IMR-90 (cell line): ENCODE measurements around the gene CLTCL1. TPM values are rescaled to one million over a fixed set of nuclear protein-coding genes. Genes with fewer than 3 reads are reported as not detected.

ENCODE experiments used
- ATAC-seq: fragments of 200-7000 bp; cut with Tn5 transposase; 2 replicates; pipeline ENCODE4 v1.9.1; 2020; ENCODE audit warnings: low read depth, mild to moderate bottlenecking, moderate library complexity
- BruUV-seq: library from RNA; stranded (reverse); fragments of 400-500 nt; replicated peaks from 2 replicates; lab custom pipeline; 2021; lab: Mats Ljungman, UMichigan
- CTCF ChIA-PET: fragments of 300-600 bp; formaldehyde crosslinking; extraction: SDS; loops from one replicate; lab custom pipeline; 2021; ENCODE audit warnings: antibody characterized with exemption; lab: Yijun Ruan, JAX
- POLR2A ChIA-PET: fragments of 300-600 bp; sonication (Branson Sonifier 250); formaldehyde crosslinking; loops from one replicate; lab custom pipeline; 2022; ENCODE audit warnings: antibody characterized with exemption; ENCODE audit not compliant: unreplicated experiment; lab: Charles Lee
- DNase-seq: peaks from one replicate; pipeline ENCODE4 v3.0.0; 2013
- H2AFZ ChIP-seq: replicated peaks from 2 replicates; pipeline ENCODE3; 2013; ENCODE audit warnings: low read length, mild to moderate bottlenecking; ENCODE audit not compliant: poor library complexity
- H2AK5ac ChIP-seq: 2 replicates; pipeline ENCODE4 v1.6.1; 2013; ENCODE audit warnings: low read depth, low read length, inconsistent platforms
- H2AK9ac ChIP-seq: replicated peaks from 2 replicates; pipeline ENCODE3; 2013; ENCODE audit warnings: mild to moderate bottlenecking, low read depth, low read length, moderate library complexity; ENCODE audit not compliant: poor library complexity
- H2BK120ac ChIP-seq: 2 replicates; pipeline ENCODE4 v1.6.1; 2013; ENCODE audit warnings: low read depth, low read length, inconsistent platforms
- H2BK15ac ChIP-seq: 3 replicates; pipeline ENCODE4 v1.6.1; 2013; ENCODE audit warnings: low read depth, low read length, inconsistent platforms
- H2BK20ac ChIP-seq: 2 replicates; pipeline ENCODE4 v1.6.1; 2013; ENCODE audit warnings: low read depth, mild to moderate bottlenecking, inconsistent platforms, low read length, moderate library complexity
- H2BK5ac ChIP-seq: 2 replicates; pipeline ENCODE4 v1.6.1; 2013; ENCODE audit warnings: mild to moderate bottlenecking, low read depth, low read length, inconsistent platforms; ENCODE audit not compliant: poor library complexity, severe bottlenecking
- H3K14ac ChIP-seq: replicated peaks from 2 replicates; pipeline ENCODE4 v1.6.1; 2013; ENCODE audit warnings: low read depth, low read length, inconsistent platforms
- H3K18ac ChIP-seq: 2 replicates; pipeline ENCODE4 v1.6.1; 2013; ENCODE audit warnings: low read depth, low read length, control low read depth
- H3K23ac ChIP-seq: 2 replicates; pipeline ENCODE4 v1.6.1; 2013; ENCODE audit warnings: low read depth, low read length, inconsistent platforms
- H3K27ac ChIP-seq: 2 replicates; pipeline ENCODE4 v1.5.1; 2013; ENCODE audit warnings: mild to moderate bottlenecking, control low read depth, low read length; ENCODE audit not compliant: insufficient read depth
- H3K27me3 ChIP-seq: 2 replicates; pipeline ENCODE4 v1.6.1; 2013; ENCODE audit warnings: low read length; ENCODE audit not compliant: control insufficient read depth, insufficient read depth
- H3K36me3 ChIP-seq: 2 replicates; pipeline ENCODE4 v1.6.1; 2013; ENCODE audit warnings: low read length, mixed read lengths; ENCODE audit not compliant: control insufficient read depth, insufficient read depth
- H3K4ac ChIP-seq: 2 replicates; pipeline ENCODE4 v1.6.1; 2013; ENCODE audit warnings: low read depth, low read length, inconsistent platforms
- H3K4me1 ChIP-seq: 2 replicates; pipeline ENCODE4 v1.6.1; 2013; ENCODE audit warnings: low read length, mixed read lengths; ENCODE audit not compliant: control insufficient read depth, insufficient read depth
- H3K4me2 ChIP-seq: 2 replicates; pipeline ENCODE4 v1.6.1; 2013; ENCODE audit warnings: low read depth, mild to moderate bottlenecking, control low read depth, low read length, moderate library complexity
- H3K4me3 ChIP-seq: 2 replicates; pipeline ENCODE4 v1.5.1; 2013; ENCODE audit warnings: low read depth, mild to moderate bottlenecking, control low read depth, low read length, moderate library complexity; ENCODE audit not compliant: insufficient read depth
- H3K56ac ChIP-seq: 2 replicates; pipeline ENCODE4 v1.6.1; 2013; ENCODE audit warnings: low read length, inconsistent platforms; ENCODE audit not compliant: insufficient read depth; ENCODE audit errors: extremely low read depth
- H3K79me1 ChIP-seq, 2 experiments: 2 replicates each; pipeline ENCODE4 v1.6.1; 2013; ENCODE audit warnings: low read length in 2 of 2, inconsistent platforms in 1 of 2, low read depth in 1 of 2
- H3K9ac ChIP-seq: 2 replicates; pipeline ENCODE4 v1.6.1; 2013; ENCODE audit warnings: low read depth, low read length, control low read depth
- H3K9me1 ChIP-seq: 2 replicates; pipeline ENCODE4 v1.6.1; 2013; ENCODE audit warnings: low read length, inconsistent platforms; ENCODE audit not compliant: insufficient read depth
- H3K9me3 ChIP-seq: 2 replicates; pipeline ENCODE4 v1.6.1; 2013; ENCODE audit warnings: low read length; ENCODE audit not compliant: control insufficient read depth, insufficient read depth
- H4K20me1 ChIP-seq: 2 replicates; pipeline ENCODE4 v1.6.1; 2013; ENCODE audit warnings: low read length, inconsistent platforms; ENCODE audit not compliant: insufficient read depth
- H4K5ac ChIP-seq: 2 replicates; pipeline ENCODE4 v1.6.1; 2013; ENCODE audit warnings: mild to moderate bottlenecking, low read depth, low read length, control low read depth
- H4K8ac ChIP-seq, 2 experiments: 2 replicates each; pipeline ENCODE4 v1.6.1; 2013; ENCODE audit warnings: low read depth in 2 of 2, low read length in 2 of 2, control low read depth in 1 of 2, inconsistent platforms in 1 of 2
- H4K91ac ChIP-seq: 2 replicates; pipeline ENCODE4 v1.6.1; 2013; ENCODE audit warnings: low read depth, low read length, inconsistent platforms; ENCODE audit not compliant: insufficient read depth
- BHLHE40 ChIP-seq: fragments of 150-350 bp; IDR thresholded peaks from 2 replicates; pipeline ENCODE4 v1.6.1; 2016; ENCODE audit warnings: mild to moderate bottlenecking, low read depth, low read length
- CEBPB ChIP-seq: IDR thresholded peaks from 2 replicates; pipeline ENCODE4 v1.6.1; 2012; ENCODE audit warnings: low read depth, low read length, improper control_type of control experiment
- MXI1 ChIP-seq: IDR thresholded peaks from 2 replicates; pipeline ENCODE4 v1.6.1; 2012; ENCODE audit warnings: low read depth, mild to moderate bottlenecking, low read length, moderate library complexity, borderline replicate concordance
- NFE2L2 ChIP-seq: fragments of 150-350 bp; IDR thresholded peaks from 2 replicates; pipeline ENCODE4 v1.6.1; 2016; ENCODE audit warnings: low read depth, mild to moderate bottlenecking, low read length
- POLR2A ChIP-seq: IDR thresholded peaks from 2 replicates; pipeline ENCODE4 v1.6.1; 2012; ENCODE audit warnings: mild to moderate bottlenecking, low read depth, low read length
- RFX5 ChIP-seq: IDR thresholded peaks from 2 replicates; pipeline ENCODE4 v1.8.0; 2012; ENCODE audit warnings: low read depth, mild to moderate bottlenecking, low read length, moderate library complexity
- SMC3 ChIP-seq: fragments of 150-350 bp; IDR thresholded peaks from 2 replicates; pipeline ENCODE4 v1.6.1; 2016; ENCODE audit warnings: low read depth, mild to moderate bottlenecking, antibody characterized with exemption, low read length, moderate library complexity
- WGBS, 2 experiments: methylation state at CpG; one replicate each; pipeline versions ENCODE4 v1.1.5 to v1.1.7; 2013; ENCODE audit warnings: missing lambda C conversion rate in 2 of 2; ENCODE audit not compliant: insufficient read length in 1 of 2; ENCODE audit errors: extremely low coverage in 2 of 2; 5-methylcytosine and 5-hydroxymethylcytosine counted together
- dilution Hi-C: fragments of 300-500 bp; cut with HindIII; formaldehyde crosslinking; loops from one replicate; pipeline ENCODE4 v1.14.3; 2018; ENCODE audit warnings: low sequenced_read_pairs; ENCODE audit not compliant: unreplicated experiment
- in situ Hi-C: fragments of 300-500 bp; cut with MboI; formaldehyde crosslinking; loops from 3 replicates; pipeline ENCODE4 v1.14.3; 2019; ENCODE audit warnings: low sequenced_read_pairs, inconsistent platforms, mixed read lengths
- intact Hi-C: fragments of 100-400 bp; cut with micrococcal nuclease; formaldehyde crosslinking; loops from 2 replicates; pipeline ENCODE4 v1.10.0; 2022
- polyA plus RNA-seq, 3 experiments: library from polyadenylated mRNA; depleted of rRNA; stranded (reverse); fragments of >200 nt; gene quantifications; 2 replicates each; pipeline ENCODE4 v1.2.3, GENCODE V29; 2012; ENCODE audit warnings: low replicate concordance in 1 of 3
- total RNA-seq: library from RNA; depleted of rRNA; stranded (reverse); fragments of >200 nt; gene quantifications from 2 replicates; pipeline ENCODE4 v1.2.3, GENCODE V29; 2012
- TF ChIP-seq, protein P1 (sequence below): fragments of 150-350 bp; IDR thresholded peaks from 2 replicates; pipeline ENCODE4 v1.6.1; 2017; ENCODE audit warnings: mild to moderate bottlenecking, antibody characterized with exemption, low read length, low read depth

The CLTCL1 gene
- total and polyA plus RNA-seq, 2 of the 4 experiments (the other 2 are of a cell fraction), result 6.2 to 8.1 TPM

- no peak overlapping the region for H3K18ac ChIP-seq
- no peak overlapping the region for H2AK9ac ChIP-seq
- no peak overlapping the region for H3K27ac ChIP-seq
- H3K27me3 ChIP-seq, result no peaks in the 10 kb centered on the region
- H2BK20ac ChIP-seq, result no peak overlapping the region
- H4K8ac ChIP-seq, result no peak overlapping the region
- H3K9me1 ChIP-seq, result peaks cover 3% of the 10 kb centered on the region; the same call in 1 of the 2 replicates
- H4K20me1 ChIP-seq, result peaks cover 4% of the 10 kb centered on the region; the same call in 1 of the 2 replicates
- WGBS, 2 experiments, result 100% methylated on average over 3 of the region's 7 CpGs; no CpG with 5 or more reads in 1 of the 2 experiments
- dilution Hi-C loops (no loop called here), intact Hi-C loops (no loop called here), in situ Hi-C loops (no loop called here)
- H4K5ac ChIP-seq, result no peak overlapping the region
- H2BK120ac ChIP-seq, result no peak overlapping the region
- peaks cover 6% of the 10 kb centered on the region for H3K36me3 ChIP-seq
- no peak overlapping the region for H3K4ac ChIP-seq
- H3K9me3 ChIP-seq, result no peaks in the 10 kb centered on the region
- H2AK5ac ChIP-seq, result no peak overlapping the region
- H3K4me3 ChIP-seq, result no peak overlapping the region
- TF ChIP-seq SMC3, result no peak
- no peak for TF ChIP-seq CEBPB
- TF ChIP-seq POLR2A, result no peak
- no peak for TF ChIP-seq NFE2L2
- TF ChIP-seq RFX5, result no peak
- no peak for TF ChIP-seq BHLHE40
- TF ChIP-seq, protein P1, sequence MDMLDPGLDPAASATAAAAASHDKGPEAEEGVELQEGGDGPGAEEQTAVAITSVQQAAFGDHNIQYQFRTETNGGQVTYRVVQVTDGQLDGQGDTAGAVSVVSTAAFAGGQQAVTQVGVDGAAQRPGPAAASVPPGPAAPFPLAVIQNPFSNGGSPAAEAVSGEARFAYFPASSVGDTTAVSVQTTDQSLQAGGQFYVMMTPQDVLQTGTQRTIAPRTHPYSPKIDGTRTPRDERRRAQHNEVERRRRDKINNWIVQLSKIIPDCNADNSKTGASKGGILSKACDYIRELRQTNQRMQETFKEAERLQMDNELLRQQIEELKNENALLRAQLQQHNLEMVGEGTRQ, result no peak
- no peak for TF ChIP-seq MXI1
- no peak overlapping the region for H4K91ac ChIP-seq
- H2BK15ac ChIP-seq, result no peak overlapping the region
- H3K56ac ChIP-seq, result no peak overlapping the region
- no peak overlapping the region for H3K9ac ChIP-seq
- CTCF ChIA-PET, result no interaction called here
- no peak overlapping the region for H3K14ac ChIP-seq
- DNase-seq (no peak), ATAC-seq (no peak)
- no TSS peak for BruUV-seq
- H3K4me2 ChIP-seq, result no peak overlapping the region
- no peak overlapping the region for H2BK5ac ChIP-seq
- H3K79me1 ChIP-seq, result peaks cover 23 to 25% of the 10 kb centered on the region in 2 experiments
- H2AFZ ChIP-seq, result no peak overlapping the region
- peaks cover 7% of the 10 kb centered on the region; the same call in 1 of the 2 replicates for H3K4me1 ChIP-seq
- no peak overlapping the region for H3K23ac ChIP-seq
- POLR2A ChIA-PET, result no interaction called here
Observed at GRCh38 chr22:19275513-19275912, 16.0 kb downstream of the CLTCL1 start.
